AG08395 (cell line): ENCODE measurements around the gene ZC3H18.
"Not testable (repeated sequence)": the region's sequence is repeated elsewhere in the genome, so short reads cannot be mapped to it uniquely, and the experiment has no call there.

Experiments
- DNase-seq: peaks from one replicate; pipeline ENCODE4 v3.0.0; 2012; ENCODE audit warnings: mixed read lengths, low spot score

The ZC3H18 gene

GRCh38 chr16:88654363-88655052 lies 84.3 kb downstream of the ZC3H18 start:
- no peak for DNase-seq

DNA sequence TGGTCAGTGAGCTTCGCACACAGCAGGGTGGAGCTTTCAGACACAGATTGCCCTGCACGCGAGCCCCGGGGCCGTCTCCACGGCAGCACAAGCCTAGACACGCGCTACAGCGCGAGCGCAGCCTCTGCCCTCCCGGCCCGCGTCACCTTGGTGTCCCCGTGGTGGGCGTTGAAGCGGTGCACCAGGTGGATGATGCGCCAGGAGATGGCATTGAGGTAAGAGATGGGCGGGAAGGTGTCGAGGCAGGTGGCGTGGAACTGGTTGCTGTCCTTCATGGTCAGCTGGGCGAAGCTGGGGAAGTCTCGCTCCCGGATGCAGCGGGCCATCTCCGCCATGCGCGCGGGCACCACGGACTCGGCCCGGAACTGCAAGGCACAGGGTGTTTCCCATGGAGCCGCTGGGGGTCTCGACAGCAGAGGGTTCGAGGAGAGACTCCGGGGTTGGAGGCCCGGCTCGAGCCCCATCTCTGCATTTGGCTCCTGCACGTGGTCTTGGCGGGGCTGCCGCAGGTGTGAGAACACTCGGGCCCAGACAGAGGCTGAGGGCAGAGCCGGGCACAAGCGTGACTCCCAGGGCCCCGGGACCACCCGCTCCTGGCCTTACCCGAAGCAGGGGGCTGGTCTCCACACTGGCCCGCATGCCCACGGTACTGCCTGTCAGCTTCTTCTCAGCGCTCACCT lies 85.0 kb downstream of the ZC3H18 start:
- DNase-seq = no peak

GRCh38 chr16:88655733-88656281 lies 85.6 kb downstream of the ZC3H18 start:
- no peak for DNase-seq

DNA sequence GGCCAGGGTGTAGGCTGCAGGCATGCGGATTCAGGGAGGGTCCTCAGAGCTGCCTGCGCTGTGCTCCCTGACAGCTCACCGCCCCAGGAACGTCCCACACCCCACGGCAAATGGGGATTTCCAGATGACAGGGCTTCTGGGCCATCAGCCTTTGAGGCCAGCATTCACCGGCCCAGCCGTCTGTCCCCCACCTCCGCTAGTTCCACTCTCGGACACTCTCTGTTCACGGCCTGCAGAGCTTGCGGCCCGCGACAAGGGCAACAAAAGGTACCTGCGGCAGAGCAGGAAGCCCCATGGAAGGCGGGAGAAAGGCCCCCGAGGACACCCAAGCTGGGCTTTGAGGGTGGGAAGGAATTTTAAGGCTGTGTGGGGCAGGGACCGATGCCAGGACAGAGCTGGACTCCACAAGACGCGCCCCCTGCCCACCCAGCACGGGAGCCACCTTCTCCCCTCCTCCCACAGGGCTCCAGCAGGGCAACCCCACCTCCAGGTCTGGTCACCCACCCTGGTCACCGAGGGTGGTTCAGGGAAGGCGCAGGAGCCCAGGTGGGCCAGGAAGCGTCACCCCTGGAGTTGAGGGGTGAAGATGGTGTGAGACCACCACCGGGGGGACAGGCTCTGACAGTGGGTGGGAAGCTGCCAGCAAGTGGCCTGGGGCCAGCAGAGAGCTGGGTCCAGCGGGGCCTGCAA lies 86.2 kb downstream of the ZC3H18 start:
- no peak for DNase-seq

DNA sequence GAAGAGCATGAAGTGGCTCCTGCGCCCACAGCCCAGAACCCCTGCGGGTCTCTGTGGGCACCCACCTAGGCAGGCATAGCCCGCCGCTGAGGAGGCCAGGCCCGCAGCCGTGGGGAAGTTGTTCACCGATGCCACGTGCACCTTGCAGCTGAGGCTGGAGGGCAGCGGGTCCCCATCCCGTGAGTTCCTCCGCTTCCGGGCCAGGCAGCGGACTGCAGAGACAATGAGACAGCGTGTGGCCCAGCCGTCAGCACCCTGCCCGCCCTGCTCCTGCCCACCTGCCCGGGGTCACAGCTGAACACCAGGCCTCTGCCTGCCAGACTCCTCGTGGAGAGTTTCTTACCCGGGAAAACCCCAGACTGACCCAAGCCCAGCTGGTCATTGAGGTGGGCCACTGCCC lies 87.2 kb downstream of the ZC3H18 start:
- DNase-seq = no peak

GRCh38 chr16:88658714-88659113 lies 88.5 kb downstream of the ZC3H18 start:
- no peak for DNase-seq

DNA sequence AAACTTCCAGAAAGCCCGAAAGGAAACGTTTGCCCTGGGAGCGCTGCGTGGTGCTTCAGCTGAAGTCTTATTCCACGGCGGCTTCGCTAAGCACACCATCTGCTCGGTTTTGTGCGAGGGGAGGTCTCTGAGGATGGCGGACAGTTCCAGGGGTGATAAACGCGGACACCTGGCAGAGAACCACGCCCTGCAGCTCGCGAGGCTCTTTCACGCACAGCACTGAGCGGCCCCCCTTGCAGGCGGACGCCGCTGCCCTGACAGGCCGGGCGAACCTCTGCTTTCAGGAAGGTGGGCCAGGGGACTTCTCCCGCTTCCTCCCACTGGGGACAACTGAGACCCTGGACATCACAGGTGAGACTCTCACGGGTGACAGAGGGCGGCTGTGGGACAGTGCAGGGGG lies 89.0 kb downstream of the ZC3H18 start:
- no peak for DNase-seq

DNA sequence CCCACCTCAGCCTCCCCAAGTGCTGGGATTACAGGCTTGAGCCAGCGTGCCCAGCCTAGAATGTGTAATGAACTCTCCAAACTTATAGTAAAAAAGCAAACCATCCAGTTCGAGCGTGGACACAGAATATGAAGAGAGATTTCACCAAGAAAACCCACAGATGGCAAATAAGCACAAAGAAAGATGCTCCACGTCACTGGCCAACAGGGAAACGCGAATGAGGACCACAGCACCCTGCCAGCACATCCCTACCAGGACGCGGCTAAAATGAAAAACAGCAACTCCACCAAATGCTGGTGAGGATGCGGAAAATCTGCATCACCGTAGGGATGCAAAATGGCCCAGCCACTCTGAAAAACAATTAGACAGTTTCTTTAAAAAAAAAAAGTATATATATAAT lies 91.3 kb downstream of the ZC3H18 start:
- DNase-seq = no peak

DNA sequence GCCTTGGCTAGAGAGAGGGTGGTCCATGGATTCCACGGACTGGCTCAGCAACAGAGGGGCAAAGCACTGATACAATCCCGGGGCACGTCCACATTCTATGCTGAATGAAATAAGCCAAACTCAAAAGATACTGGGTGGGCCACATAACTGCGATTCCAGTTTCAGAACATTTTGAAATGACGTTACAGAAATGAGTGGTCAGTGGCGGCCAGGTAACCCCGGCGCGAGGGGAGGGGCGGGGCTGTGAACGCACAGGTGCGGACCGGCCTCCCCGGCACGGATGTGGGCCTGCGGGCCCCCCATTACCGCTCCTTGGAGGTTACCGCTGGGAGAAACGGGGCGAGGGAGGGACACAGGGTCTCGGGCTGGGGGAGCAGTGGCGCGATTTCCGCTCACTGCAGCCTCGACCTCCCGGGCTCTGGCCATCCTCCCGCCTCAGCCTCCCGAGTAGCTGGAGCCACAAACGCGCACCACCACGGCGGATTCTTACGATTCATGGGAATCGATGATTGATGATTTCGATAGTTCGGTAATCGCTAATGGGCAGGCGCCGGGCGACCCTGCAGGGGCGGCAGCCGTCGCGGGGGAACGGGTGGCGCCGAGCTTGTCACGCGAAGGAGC lies 92.1 kb downstream of the ZC3H18 start:
- DNase-seq = no peak

DNA sequence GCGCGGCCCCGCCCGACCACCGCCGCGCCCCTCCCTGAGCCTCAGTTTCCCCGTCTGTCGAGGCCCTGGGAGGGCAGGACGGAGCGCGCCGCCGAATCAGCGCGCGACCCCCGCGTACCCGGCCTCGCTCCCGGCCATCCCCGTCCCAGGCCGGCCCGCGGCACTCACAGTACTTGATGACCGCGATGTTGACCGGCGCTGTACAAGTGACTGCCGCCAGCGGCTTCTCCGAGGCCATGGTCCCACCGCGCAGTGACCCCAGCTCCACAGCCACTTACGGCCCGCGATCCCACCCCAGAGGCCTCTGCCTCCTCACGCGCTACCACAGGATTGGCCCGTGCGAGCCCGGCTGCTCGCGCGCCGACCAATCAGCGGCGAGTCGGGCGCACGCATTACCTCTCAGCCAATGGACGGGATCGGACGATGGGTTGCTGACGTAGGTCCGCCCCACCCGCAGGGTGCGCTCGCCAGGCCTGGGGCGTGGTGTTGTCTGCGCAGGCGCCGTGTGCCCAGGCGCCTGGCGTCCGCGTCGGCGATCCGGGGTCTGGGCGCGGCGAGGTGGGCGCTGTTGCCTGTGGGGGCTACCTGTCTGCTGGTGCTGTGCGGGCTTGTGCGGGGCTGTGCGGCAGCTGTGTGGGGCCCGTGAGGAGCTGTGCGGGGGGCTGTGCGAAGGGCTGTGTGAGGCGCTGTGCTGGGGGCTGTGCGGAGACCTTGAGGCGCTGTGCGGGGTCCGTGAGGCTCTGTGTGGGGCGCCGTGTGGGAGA lies 92.8 kb downstream of the ZC3H18 start, which contains the start of gene MVD:
MVD (minus strand) TSS at position 249 of the 764 bp plus-strand sequence; CDS start at position 238, 11 bp downstream.
- peak; percentile 100 for DNase-seq

GRCh38 chr16:88665148-88665547 lies 94.9 kb downstream of the ZC3H18 start:
- no peak for DNase-seq

GRCh38 chr16:88665570-88665969 lies 95.4 kb downstream of the ZC3H18 start:
- no peak for DNase-seq

- DNase-seq = no peak
Measured at GRCh38 chr16:88667461-88667860, 97.3 kb downstream of the ZC3H18 start.

DNA sequence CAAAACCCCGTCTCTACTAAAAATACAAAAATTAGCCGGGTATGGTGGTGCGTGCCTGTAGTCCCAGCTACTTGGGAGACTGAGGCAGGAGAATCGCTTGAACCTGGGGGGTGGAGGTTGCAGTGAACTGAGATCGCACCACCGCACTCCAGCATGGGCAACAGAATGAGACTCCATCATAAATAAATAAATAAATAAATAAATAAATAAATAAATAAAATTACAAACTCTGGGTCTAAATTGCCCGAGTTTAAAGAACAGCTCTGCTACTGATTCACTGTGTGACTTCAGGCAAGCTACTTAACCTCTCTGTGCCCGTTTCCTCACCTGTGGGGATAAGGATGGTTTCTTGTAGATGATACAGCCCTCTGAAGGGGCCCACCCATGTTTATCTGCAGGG lies 99.3 kb downstream of the ZC3H18 start:
- not testable (repeated sequence) for DNase-seq

DNA sequence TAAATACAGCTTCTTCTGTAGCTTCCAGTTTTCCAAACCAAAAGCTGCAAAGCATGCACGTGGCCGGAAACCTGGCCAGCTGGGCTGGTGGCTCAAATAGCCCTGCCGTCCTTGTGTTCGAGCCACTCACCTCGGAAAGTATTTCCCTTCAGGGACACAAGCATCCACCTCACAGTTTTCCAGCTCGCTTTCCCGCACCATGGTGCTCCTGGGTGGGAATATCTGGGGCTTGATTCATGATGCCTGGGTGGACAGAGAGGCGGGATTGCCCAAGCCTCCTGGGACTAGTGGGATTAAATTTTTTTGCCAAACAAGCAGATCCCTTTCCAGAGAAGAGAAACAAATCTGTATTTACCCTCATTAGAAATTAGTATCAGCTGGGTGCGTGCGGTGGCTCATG lies 99.8 kb downstream of the ZC3H18 start:
- no peak for DNase-seq

DNA sequence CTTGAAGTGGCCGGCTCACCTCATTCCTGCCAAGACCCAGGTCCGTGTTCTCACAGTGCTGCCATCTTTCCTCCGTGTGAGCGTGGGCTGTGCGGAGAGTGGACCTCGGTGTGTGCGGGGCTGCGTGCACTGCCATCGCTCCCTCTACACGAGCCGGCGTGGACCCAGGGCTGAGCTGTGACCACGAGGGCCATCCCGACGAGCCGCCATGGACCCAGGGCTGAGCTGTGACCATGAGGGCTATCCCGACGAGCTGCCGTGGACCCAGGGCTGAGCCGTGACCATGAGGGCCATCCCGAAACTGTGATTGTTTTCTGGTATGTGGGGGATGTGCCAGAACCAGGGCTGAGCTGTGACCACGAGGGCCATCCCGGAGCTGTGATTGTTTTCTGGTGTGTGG lies 101.6 kb downstream of the ZC3H18 start:
- DNase-seq = no peak

GRCh38 chr16:88672776-88673175 lies 102.6 kb downstream of the ZC3H18 start:
- DNase-seq = no peak

DNA sequence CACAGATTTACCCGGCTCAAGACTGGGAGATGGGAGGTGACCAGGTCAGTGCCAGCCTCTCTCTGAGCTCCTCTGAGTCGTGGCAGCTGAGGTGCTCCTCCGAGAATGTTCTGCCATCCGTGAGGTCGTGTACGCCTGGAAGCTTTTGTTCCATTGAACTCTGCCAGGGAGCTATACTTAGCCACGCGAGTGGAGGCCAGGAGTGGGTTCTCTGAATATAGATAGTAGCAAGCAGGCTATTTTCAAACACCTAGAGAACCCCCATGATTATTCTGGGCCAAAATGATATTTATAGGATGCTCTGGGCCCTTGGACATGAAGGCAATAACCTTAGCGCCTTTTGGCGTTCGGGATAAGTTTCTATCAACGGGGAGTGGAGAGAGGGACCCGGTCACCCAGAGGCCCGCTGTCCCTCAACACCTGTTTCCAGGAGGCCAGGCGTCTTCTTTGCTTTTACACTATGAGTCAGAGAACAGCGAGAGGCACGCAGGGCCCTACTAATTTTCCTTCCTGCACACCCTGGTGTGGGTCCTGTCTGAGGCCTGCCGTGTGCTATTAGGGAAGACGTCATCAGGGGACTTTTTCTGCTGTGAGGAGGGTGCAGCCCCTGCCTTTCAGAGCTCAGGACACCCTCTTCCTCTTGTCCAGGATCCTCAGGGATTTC lies 103.6 kb downstream of the ZC3H18 start:
- no peak for DNase-seq

GRCh38 chr16:88676502-88677242 lies 106.5 kb downstream of the ZC3H18 start:
- DNase-seq = no peak

- DNase-seq = no peak
Measured at GRCh38 chr16:88677721-88678120, 107.5 kb downstream of the ZC3H18 start.
